B cell (primary cell): ENCODE data around the gene CNKSR3. TPM values are rescaled to one million over a fixed set of nuclear protein-coding genes. Genes with fewer than 3 reads are reported as not detected.

Experiments
- ATAC-seq: fragments of 200-7000 bp; cut with Tn5 transposase; one replicate; pipeline ENCODE4 v1.10.0; 2021; ENCODE audit warnings: low read depth, mild to moderate bottlenecking, moderate number of reproducible peaks, moderate library complexity
- CTCF ChIA-PET: fragments of 350-600 bp; sonication (Branson Sonifier 250); formaldehyde crosslinking; loops from one replicate; lab custom pipeline; 2021; ENCODE audit warnings: antibody characterized with exemption, inconsistent platforms; lab: Charles Lee
- POLR2A ChIA-PET: fragments of 350-600 bp; sonication (Branson Sonifier 250); formaldehyde crosslinking; loops from one replicate; lab custom pipeline; 2021; ENCODE audit warnings: antibody characterized with exemption; lab: Charles Lee
- DNase-seq: peaks from one replicate; pipeline ENCODE4 v3.0.0; 2013
- H2AFZ ChIP-seq: 2 replicates; pipeline ENCODE4 v1.6.1; 2012; ENCODE audit warnings: mild to moderate bottlenecking, low read depth, low read length; ENCODE audit not compliant: insufficient read depth, poor library complexity, severe bottlenecking
- H3K27ac ChIP-seq, 2 donors: 1 replicate in 1 of 2; 2 replicates in 1 of 2; pipeline ENCODE4 v1.5.1; 2012 to 2013; ENCODE audit warnings: low read length in 2 of 2, mild to moderate bottlenecking in 2 of 2, moderate library complexity in 1 of 2
- H3K27me3 ChIP-seq, 4 experiments: fragments of 200-600 bp in 1 of 4; sonication (generic) in 1 of 4; replicated peaks in 1 of 4; 1 replicate in 2 of 4; 2 replicates in 2 of 4; pipeline versions ENCODE4 v1.6.1 to v1.7.0; 2013 to 2016; ENCODE audit warnings: low read length in 3 of 4, mild to moderate bottlenecking in 2 of 4, mixed read lengths in 1 of 4, moderate library complexity in 1 of 4; ENCODE audit not compliant: insufficient read depth in 4 of 4, control insufficient read depth in 3 of 4; ENCODE audit errors: control extremely low read depth in 1 of 4
- H3K36me3 ChIP-seq, 2 experiments: replicated peaks in 1 of 2; 1 replicate in 1 of 2; 2 replicates in 1 of 2; pipeline versions ENCODE4 v1.6.1 to v1.7.1; 2013; ENCODE audit warnings: low read length in 1 of 2; ENCODE audit not compliant: insufficient read depth in 2 of 2, control insufficient read depth in 1 of 2; ENCODE audit errors: control extremely low read depth in 1 of 2, extremely low read depth in 1 of 2
- H3K4me1 ChIP-seq, 2 donors: fragments of 200-600 bp in 1 of 2; sonication (generic) in 1 of 2; 1 replicate in 1 of 2; 2 replicates in 1 of 2; pipeline versions ENCODE4 v1.5.1 to v1.6.1; 2013 to 2017; ENCODE audit warnings: low read length in 2 of 2; ENCODE audit not compliant: control insufficient read depth in 2 of 2, insufficient read depth in 2 of 2
- H3K4me2 ChIP-seq: replicated peaks from 2 replicates; pipeline ENCODE3; 2012; ENCODE audit warnings: mild to moderate bottlenecking, low read depth, low read length; ENCODE audit not compliant: poor library complexity, severe bottlenecking
- H3K4me3 ChIP-seq, 5 experiments: fragments of 200-600 bp in 1 of 5; sonication (generic) in 1 of 5; 1 replicate in 3 of 5; 2 replicates in 2 of 5; pipeline versions ENCODE4 v1.5.1 to v1.7.0; 2011 to 2016; ENCODE audit warnings: low read length in 4 of 5, mild to moderate bottlenecking in 4 of 5, low read depth in 2 of 5, control low read depth in 1 of 5, moderate library complexity in 1 of 5; ENCODE audit not compliant: insufficient read depth in 1 of 5; ENCODE audit errors: control extremely low read depth in 1 of 5, extremely low read depth in 1 of 5
- H3K79me2 ChIP-seq: fragments of 200-600 bp; sonication (generic); one replicate; pipeline ENCODE4 v1.6.0; 2016; ENCODE audit warnings: low read length; ENCODE audit not compliant: control insufficient read depth, insufficient read depth
- H3K9ac ChIP-seq: fragments of 200-600 bp; sonication (generic); 2 replicates; pipeline ENCODE4 v1.6.1; 2017; ENCODE audit warnings: mild to moderate bottlenecking, low read length, moderate library complexity
- H3K9me3 ChIP-seq, 3 donors: one replicate each; pipeline versions ENCODE4 v1.6.1 to v1.7.1; 2013; ENCODE audit warnings: low read length in 2 of 3; ENCODE audit not compliant: control insufficient read depth in 2 of 3, insufficient read depth in 1 of 3; ENCODE audit errors: control extremely low read depth in 1 of 3
- H4K20me1 ChIP-seq: 2 replicates; pipeline ENCODE4 v1.6.0; 2012; ENCODE audit warnings: mild to moderate bottlenecking, low read length; ENCODE audit not compliant: insufficient read depth, control insufficient read depth, poor library complexity, severe bottlenecking
- H3K27ac Mint-ChIP-seq: one replicate; pipeline ENCODE4 v1.8.0; 2021; ENCODE audit warnings: mixed read lengths
- H3K27me3 Mint-ChIP-seq: one replicate; pipeline ENCODE4 v1.8.0; 2021; ENCODE audit warnings: mixed read lengths
- H3K4me1 Mint-ChIP-seq: one replicate; pipeline ENCODE4 v1.8.0; 2021; ENCODE audit warnings: mixed read lengths
- H3K4me3 Mint-ChIP-seq: one replicate; pipeline ENCODE4 v1.8.0; 2021; ENCODE audit warnings: mixed read lengths
- H3K9me3 Mint-ChIP-seq: one replicate; pipeline ENCODE4 v1.8.0; 2022; ENCODE audit warnings: mixed read lengths; ENCODE audit not compliant: insufficient read depth
- CTCF ChIP-seq: fragments of 200-600 bp; IDR thresholded peaks from one replicate; pipeline ENCODE4 v1.8.0; 2022; ENCODE audit warnings: antibody characterized with exemption, mild to moderate bottlenecking
- EZH2 ChIP-seq: IDR thresholded peaks from 2 replicates; pipeline ENCODE4 v1.6.1; 2012; ENCODE audit warnings: borderline replicate concordance, low read depth, mild to moderate bottlenecking, moderate library complexity, low read length; ENCODE audit not compliant: insufficient read depth, poor library complexity, severe bottlenecking
- WGBS: methylation state at CpG from one replicate; pipeline ENCODE4 v1.1.5; 2013; ENCODE audit warnings: missing lambda C conversion rate; ENCODE audit not compliant: insufficient coverage; 5-methylcytosine and 5-hydroxymethylcytosine counted together
- intact Hi-C: fragments of 100-400 bp; cut with micrococcal nuclease; formaldehyde crosslinking; loops from one replicate; pipeline ENCODE4 v1.10.0; 2022
- polyA plus RNA-seq: library from polyadenylated mRNA; depleted of rRNA; stranded (reverse); fragments of >200 nt; gene quantifications from 2 replicates; pipeline ENCODE4 v1.2.3, GENCODE V29; 2012
- total RNA-seq, 2 donors: library from RNA; stranded (reverse); fragments of 120-200 nt in 1 of 2; gene quantifications; 1 replicate in 1 of 2; 2 replicates in 1 of 2; pipeline versions ENCODE4 v1.2.3 to v1.2.4, GENCODE V29; 2013 to 2022

CNKSR3 gene
- total and polyA plus RNA-seq, 2 donors (not counting 1 experiment from before 2014, with no cell fraction given): not detected

- Histone ChIP-seq H3K4me3 (no peak overlapping the region), H3K9me3 (no peaks in the 10 kb centered on the region), H3K9ac (no peak overlapping the region), H3K4me2 (no peak overlapping the region), H4K20me1 (no peaks in the 10 kb centered on the region), H3K4me1 (no peaks in the 10 kb centered on the region), H3K36me3 (no peaks in the 10 kb centered on the region), H2AFZ (no peak overlapping the region), H3K27ac (no peak overlapping the region), H3K79me2 (no peaks in the 10 kb centered on the region), H3K27me3 (no peaks in the 10 kb centered on the region)
- Mint-ChIP-seq H3K27me3 (peaks cover 7% of the 10 kb centered on the region), H3K9me3 (no peaks in the 10 kb centered on the region), H3K4me3 (no peak overlapping the region), H3K27ac (no peak overlapping the region), H3K4me1 (peaks cover 3% of the 10 kb centered on the region)
- ATAC-seq (no peak), DNase-seq (no peak)
- WGBS: no CpG with 5 or more reads among the region's 8 CpGs
- ChIA-PET CTCF (no interaction called here), POLR2A (no interaction called here)
- intact Hi-C loops: no loop called here
- TF ChIP-seq CTCF (no peak), EZH2 (no peak)
Observed at GRCh38 chr6:154410619-154411072, 99.8 kb downstream of the CNKSR3 start.

DNA sequence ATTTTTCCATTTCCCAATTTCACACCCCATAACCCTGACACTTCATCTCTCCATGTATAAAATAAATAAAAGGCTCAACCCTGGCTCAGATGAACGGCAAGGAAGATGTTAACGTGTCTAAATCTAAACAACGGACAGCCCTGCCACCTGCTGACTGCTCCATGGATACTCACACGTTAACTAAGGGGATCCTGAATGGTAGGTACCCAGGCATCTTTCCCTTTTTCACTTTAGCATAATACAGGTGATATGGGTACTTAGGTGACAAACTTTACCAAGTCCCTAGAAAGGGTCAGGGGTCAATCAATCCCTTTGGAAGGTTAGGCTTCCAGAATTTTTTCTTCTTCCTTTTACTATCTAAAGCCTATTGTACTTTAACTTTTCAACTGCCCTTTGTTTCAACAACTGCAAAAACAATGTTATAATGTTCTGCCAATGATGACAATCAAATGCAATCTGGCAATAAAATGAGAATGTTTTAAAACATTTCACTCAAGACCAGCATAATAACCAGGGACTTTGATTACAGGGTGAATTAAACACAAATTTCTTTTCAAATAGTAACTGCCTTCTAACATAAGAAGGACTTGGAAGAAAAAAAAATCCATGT lies 101.5 kb downstream of the CNKSR3 start:
- Mint-ChIP-seq H3K4me1 (no peaks in the 10 kb centered on the region), H3K4me3 (no peak overlapping the region), H3K9me3 (no peaks in the 10 kb centered on the region), H3K27ac (no peak overlapping the region), H3K27me3 (peaks cover 7% of the 10 kb centered on the region)
- Histone ChIP-seq H3K79me2 (no peaks in the 10 kb centered on the region), H3K4me2 (no peak overlapping the region), H3K9me3 (no peaks in the 10 kb centered on the region), H4K20me1 (no peaks in the 10 kb centered on the region), H2AFZ (no peak overlapping the region), H3K27ac (no peak overlapping the region), H3K4me1 (no peaks in the 10 kb centered on the region), H3K27me3 (no peaks in the 10 kb centered on the region), H3K9ac (no peak overlapping the region), H3K36me3 (no peaks in the 10 kb centered on the region), H3K4me3 (no peak overlapping the region)
- TF ChIP-seq EZH2: no peak
- TF ChIP-seq CTCF: no peak
- ATAC-seq: no peak
- DNase-seq: no peak
- WGBS: 90% methylated on average over 2 of the region's 4 CpGs
- ChIA-PET CTCF (no interaction called here), POLR2A (no interaction called here)
- intact Hi-C loops: no loop called here
